HepG2 (cell line): Measurements from ENCODE around the gene C5orf34. TPM values are rescaled to one million over a fixed set of nuclear protein-coding genes. Genes with fewer than 3 reads are reported as not detected.

Source experiments
- CBX1 ChIP-seq: IDR thresholded peaks from one replicate; pipeline ENCODE4 v1.6.1; 2016; ENCODE audit warnings: antibody characterized with exemption, low read depth
- FOXC1 ChIP-seq: sonication (generic); formaldehyde crosslinking; IDR thresholded peaks from 2 replicates; pipeline ENCODE4 v1.8.0; 2022; ENCODE audit warnings: mild to moderate bottlenecking, missing genetic modification reagents, borderline replicate concordance
- FOXP1 ChIP-seq, 2 experiments: fragments of 450-650 bp in 1 of 2; IDR thresholded peaks; 2 replicates each; pipeline ENCODE4 v1.6.1; 2017 to 2018; ENCODE audit warnings: antibody characterized with exemption in 1 of 2
- HMG20B ChIP-seq: conservative IDR thresholded peaks from 2 replicates; pipeline ENCODE4 v1.6.1; 2016; ENCODE audit warnings: missing genetic modification reagents, missing compliant biosample characterization
- HNF1A ChIP-seq, 2 experiments: sonication (generic) in 1 of 2; formaldehyde crosslinking in 1 of 2; IDR thresholded peaks; 2 replicates each; pipeline versions ENCODE4 v1.4.0 to v1.6.1; 2016 to 2020; ENCODE audit warnings: borderline replicate concordance in 1 of 2, low read depth in 1 of 2, mild to moderate bottlenecking in 1 of 2, missing genetic modification reagents in 1 of 2
- NFKBIZ ChIP-seq: IDR thresholded peaks from 2 replicates; pipeline ENCODE4 v1.6.1; 2018; ENCODE audit warnings: missing genetic modification reagents, missing compliant biosample characterization
- PPARG ChIP-seq: conservative IDR thresholded peaks from 2 replicates; pipeline ENCODE4 v1.6.1; 2016; ENCODE audit warnings: missing biosample characterization, missing genetic modification reagents
- PRPF4 ChIP-seq: fragments of 200-400 bp; formaldehyde crosslinking; IDR thresholded peaks from 2 replicates; pipeline ENCODE4 v1.6.1; 2016; ENCODE audit warnings: low read length, low read depth; ENCODE audit not compliant: poor library complexity, severe bottlenecking
- SYNCRIP ChIP-seq: fragments of 200-400 bp; formaldehyde crosslinking; IDR thresholded peaks from 2 replicates; pipeline ENCODE4 v1.6.1; 2018; ENCODE audit warnings: mild to moderate bottlenecking, low read depth, low read length; ENCODE audit not compliant: insufficient read depth
- TAF15 ChIP-seq: fragments of 200-400 bp; formaldehyde crosslinking; IDR thresholded peaks from one replicate; pipeline ENCODE4 v1.6.1; 2018; ENCODE audit warnings: mild to moderate bottlenecking, low read depth, low read length; ENCODE audit not compliant: poor library complexity, severe bottlenecking
- TCF7L2 ChIP-seq: IDR thresholded peaks from 2 replicates; pipeline ENCODE4 v1.6.1; 2011; ENCODE audit warnings: mild to moderate bottlenecking, low read depth, low read length, moderate library complexity
- ZNF12 ChIP-seq: sonication (generic); formaldehyde crosslinking; IDR thresholded peaks from 2 replicates; pipeline ENCODE4 v1.5.0; 2020; ENCODE audit warnings: missing genetic modification reagents
- ZNF160 ChIP-seq: sonication (generic); formaldehyde crosslinking; IDR thresholded peaks from 2 replicates; pipeline ENCODE4 v1.8.0; 2022; ENCODE audit warnings: mild to moderate bottlenecking, inconsistent platforms, missing genetic modification reagents
- ZNF232 ChIP-seq: sonication (generic); formaldehyde crosslinking; IDR thresholded peaks from 2 replicates; pipeline ENCODE4 v1.4.0; 2020; ENCODE audit warnings: missing genetic modification reagents, borderline replicate concordance
- ZNF24 ChIP-seq: fragments of 450-650 bp; IDR thresholded peaks from 2 replicates; pipeline ENCODE4 v1.6.1; 2017; ENCODE audit warnings: antibody characterized with exemption, mild to moderate bottlenecking
- ZNF510 ChIP-seq: sonication (generic); formaldehyde crosslinking; IDR thresholded peaks from 2 replicates; pipeline ENCODE4 v1.4.0; 2020; ENCODE audit warnings: low read depth, mild to moderate bottlenecking, missing genetic modification reagents
- ZNF563 ChIP-seq: sonication (generic); formaldehyde crosslinking; IDR thresholded peaks from 2 replicates; pipeline ENCODE4 v1.8.0; 2022; ENCODE audit warnings: mild to moderate bottlenecking, moderate library complexity, missing genetic modification reagents
- ZNF576 ChIP-seq: sonication (generic); formaldehyde crosslinking; IDR thresholded peaks from 2 replicates; pipeline ENCODE4 v1.4.0; 2020; ENCODE audit warnings: mild to moderate bottlenecking, missing genetic modification reagents
- ZNF746 ChIP-seq: sonication (generic); formaldehyde crosslinking; IDR thresholded peaks from 2 replicates; pipeline ENCODE4 v1.8.0; 2022; ENCODE audit warnings: mild to moderate bottlenecking, missing genetic modification reagents
- ZNF761 ChIP-seq: sonication (generic); formaldehyde crosslinking; conservative IDR thresholded peaks from 2 replicates; pipeline ENCODE4 v1.4.0; 2020; ENCODE audit warnings: mild to moderate bottlenecking, missing genetic modification reagents
- polyA plus RNA-seq, 8 experiments: library from polyadenylated mRNA; depleted of rRNA in 3 of 8; stranded (reverse) in 7 of 8; unstranded in 1 of 8; fragments of >200 nt; fragmentation: Illumina TruSeq in 4 of 8; extraction: Trizol in 4 of 8; gene quantifications; 2 replicates each; pipeline versions ENCODE4 v1.2.1 to v1.2.3, GENCODE V29; 2011 to 2016; ENCODE audit warnings: low read depth in 4 of 8, missing spikeins in 1 of 8, mixed read lengths in 1 of 8; ENCODE audit not compliant: insufficient read depth in 1 of 8
- total RNA-seq, 5 experiments: library from RNA; depleted of rRNA; stranded (reverse); fragments of >200 nt; fragmentation: Illumina TruSeq; extraction: Trizol; gene quantifications; 2 replicates each; pipeline ENCODE4 v1.2.3, GENCODE V29; 2016; ENCODE audit warnings: low read depth in 1 of 5
- TF ChIP-seq, protein P1 (sequence below): sonication (generic); formaldehyde crosslinking; IDR thresholded peaks from 2 replicates; pipeline ENCODE4 v1.4.0; 2020; ENCODE audit warnings: missing genetic modification reagents
- TF ChIP-seq, protein P2 (sequence below): sonication (generic); formaldehyde crosslinking; conservative IDR thresholded peaks from 2 replicates; pipeline ENCODE4 v1.4.0; 2020; ENCODE audit warnings: missing genetic modification reagents

C5orf34 gene
- total and polyA plus RNA-seq, 2 of the 13 experiments (the other 11 are each of a cell fraction or from before 2014, with no cell fraction given) = 3.2 to 6.4 TPM

- TF ChIP-seq ZNF510 (CRISPR knock-in tag) = no peak
- peak; percentile 63; the same call in 1 of the 2 replicates for TF ChIP-seq ZNF563 (CRISPR knock-in tag)
- no peak for TF ChIP-seq HMG20B (CRISPR knock-in tag)
- no peak for TF ChIP-seq NFKBIZ (CRISPR knock-in tag)
- TF ChIP-seq, protein P1, sequence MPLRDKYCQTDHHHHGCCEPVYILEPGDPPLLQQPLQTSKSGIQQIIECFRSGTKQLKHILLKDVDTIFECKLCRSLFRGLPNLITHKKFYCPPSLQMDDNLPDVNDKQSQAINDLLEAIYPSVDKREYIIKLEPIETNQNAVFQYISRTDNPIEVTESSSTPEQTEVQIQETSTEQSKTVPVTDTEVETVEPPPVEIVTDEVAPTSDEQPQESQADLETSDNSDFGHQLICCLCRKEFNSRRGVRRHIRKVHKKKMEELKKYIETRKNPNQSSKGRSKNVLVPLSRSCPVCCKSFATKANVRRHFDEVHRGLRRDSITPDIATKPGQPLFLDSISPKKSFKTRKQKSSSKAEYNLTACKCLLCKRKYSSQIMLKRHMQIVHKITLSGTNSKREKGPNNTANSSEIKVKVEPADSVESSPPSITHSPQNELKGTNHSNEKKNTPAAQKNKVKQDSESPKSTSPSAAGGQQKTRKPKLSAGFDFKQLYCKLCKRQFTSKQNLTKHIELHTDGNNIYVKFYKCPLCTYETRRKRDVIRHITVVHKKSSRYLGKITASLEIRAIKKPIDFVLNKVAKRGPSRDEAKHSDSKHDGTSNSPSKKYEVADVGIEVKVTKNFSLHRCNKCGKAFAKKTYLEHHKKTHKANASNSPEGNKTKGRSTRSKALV (CRISPR knock-in tag) = no peak
- TF ChIP-seq ZNF24 = no peak
- TF ChIP-seq TAF15 = no peak
- no peak for TF ChIP-seq PRPF4
- TF ChIP-seq FOXP1 (IDR thresholded peaks at IDR 0.05) = no peak
- TF ChIP-seq FOXP1 (CRISPR knock-in tag; IDR thresholded peaks at IDR 0.05) = 0 out of 2 replicates have a peak, but pooled peaks have one; percentile 21
- 0 out of 2 replicates have a peak, but pooled peaks have one; percentile 31 for TF ChIP-seq ZNF761 (CRISPR knock-in tag)
- TF ChIP-seq ZNF746 = no peak
- TF ChIP-seq HNF1A (IDR thresholded peaks at IDR 0.05; ENCODE audit: low read depth) = no peak
- no peak; the same call in 1 of the 2 replicates for TF ChIP-seq HNF1A (CRISPR knock-in tag; IDR thresholded peaks at IDR 0.05; ENCODE audit: borderline replicate concordance)
- no peak for TF ChIP-seq SYNCRIP
- TF ChIP-seq TCF7L2 = no peak
- TF ChIP-seq ZNF160 = peak; percentile 72
- no peak for TF ChIP-seq PPARG (CRISPR knock-in tag)
- no peak for TF ChIP-seq CBX1
- 0 out of 2 replicates have a peak, but pooled peaks have one; percentile 26 for TF ChIP-seq ZNF12 (CRISPR knock-in tag)
- TF ChIP-seq ZNF576 (CRISPR knock-in tag) = 0 out of 2 replicates have a peak, but pooled peaks have one; percentile 53
- no peak for TF ChIP-seq FOXC1 (CRISPR knock-in tag)
- TF ChIP-seq ZNF232 (CRISPR knock-in tag) = no peak
- TF ChIP-seq, protein P2, sequence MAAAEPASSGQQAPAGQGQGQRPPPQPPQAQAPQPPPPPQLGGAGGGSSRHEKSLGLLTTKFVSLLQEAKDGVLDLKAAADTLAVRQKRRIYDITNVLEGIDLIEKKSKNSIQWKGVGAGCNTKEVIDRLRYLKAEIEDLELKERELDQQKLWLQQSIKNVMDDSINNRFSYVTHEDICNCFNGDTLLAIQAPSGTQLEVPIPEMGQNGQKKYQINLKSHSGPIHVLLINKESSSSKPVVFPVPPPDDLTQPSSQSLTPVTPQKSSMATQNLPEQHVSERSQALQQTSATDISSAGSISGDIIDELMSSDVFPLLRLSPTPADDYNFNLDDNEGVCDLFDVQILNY (CRISPR knock-in tag) = no peak
These were observed 31.4 kb downstream of the C5orf34 start, which contains the start of gene TMEM267 (continued) for GRCh38 chr5:43483298-43484105.
